ENCODE data around the gene FERMT3.
"Not testable (repeated sequence)": the region's sequence is repeated elsewhere in the genome, so short reads cannot be mapped to it uniquely, and the experiment has no call there.

The FERMT3 gene
- 339 to 1,026 (median 631) reads per million in 17 experiments for total RNA-seq

- DNase-seq, result peak; percentile 89 to 95 (median 95)
Observed at GRCh38 chr11:64206457-64207255, at the start of gene FERMT3. Gene FERMT3, plus strand, starts transcription at chr11:64206721. Its CDS starts 644 bp downstream, at chr11:64207365.

- DNase-seq, result no peak
Observed at GRCh38 chr11:64157631-64158394, 48.7 kb upstream of the FERMT3 start.

GRCh38 chr11:64161037-64161436 is 45.5 kb upstream of the FERMT3 start:
- no peak for DNase-seq

- not testable (repeated sequence) for DNase-seq
Observed at GRCh38 chr11:64162769-64163168, 43.8 kb upstream of the FERMT3 start.

- DNase-seq, result no peak
Observed at GRCh38 chr11:64163951-64164350, 42.6 kb upstream of the FERMT3 start.

GRCh38 chr11:64164392-64165312 is 41.9 kb upstream of the FERMT3 start:
- DNase-seq, result peak in 2 of 4 experiments; percentile 23 to 26

- no peak for DNase-seq
Observed at GRCh38 chr11:64165481-64165841, 41.1 kb upstream of the FERMT3 start.

GRCh38 chr11:64165842-64166635 is 40.5 kb upstream of the FERMT3 start, which contains the start of gene MACROD1:
Gene MACROD1, minus strand, starts transcription at chr11:64166113. Its CDS starts 119 bp downstream, at chr11:64165994.
- DNase-seq, result peak; percentile 86 to 95 (median 90)

GRCh38 chr11:64170419-64170818 is 36.1 kb upstream of the FERMT3 start:
- DNase-seq, result no peak

- no peak for DNase-seq
Observed at GRCh38 chr11:64173616-64174355, 32.7 kb upstream of the FERMT3 start.

GRCh38 chr11:64176751-64177150 is 29.8 kb upstream of the FERMT3 start:
- no peak for DNase-seq

- DNase-seq, result no peak
Observed at GRCh38 chr11:64178203-64178602, 28.3 kb upstream of the FERMT3 start.

GRCh38 chr11:64178951-64179639 is 27.4 kb upstream of the FERMT3 start:
- no peak for DNase-seq

- DNase-seq, result no peak
Observed at GRCh38 chr11:64180891-64181290, 25.6 kb upstream of the FERMT3 start.

- DNase-seq, result peak; percentile 92 to 95 (median 94)
Observed at GRCh38 chr11:64181506-64182411, 24.8 kb upstream of the FERMT3 start.

- DNase-seq, result no peak
Observed at GRCh38 chr11:64183890-64184289, 22.6 kb upstream of the FERMT3 start.

- peak; percentile 79 to 92 (median 88) for DNase-seq
Observed at GRCh38 chr11:64185175-64185692, 21.3 kb upstream of the FERMT3 start.

- DNase-seq, result peak; percentile 99 to 100 (median 100)
Observed at GRCh38 chr11:64185693-64186491, 20.6 kb upstream of the FERMT3 start, which contains the start of gene STIP1. Gene STIP1, plus strand, starts transcription at chr11:64186171. Its CDS starts 91 bp downstream, at chr11:64186262.
